WTC11 (cell line): Measurements from ENCODE around the gene MSL1.

Experiments used
- JAZF1 ChIP-seq: fragments of 250-450 bp; sonication (Bioruptor Pico); IDR thresholded peaks from 2 replicates; pipeline ENCODE4 v1.9.0; 2021; ENCODE audit warnings: moderate library complexity, mild to moderate bottlenecking, inconsistent platforms
- SMAD3 ChIP-seq: sonication (generic); formaldehyde crosslinking; IDR thresholded peaks from 2 replicates; pipeline ENCODE4 v1.8.0; 2022; ENCODE audit warnings: missing genetic modification reagents, mild to moderate bottlenecking, borderline replicate concordance
- ZBTB21 ChIP-seq: sonication (generic); formaldehyde crosslinking; IDR thresholded peaks from 2 replicates; pipeline ENCODE4 v1.8.1; 2023; ENCODE audit warnings: mild to moderate bottlenecking, missing genetic modification reagents, borderline replicate concordance
- TF ChIP-seq, protein P1 (sequence below): sonication (generic); formaldehyde crosslinking; IDR thresholded peaks from 2 replicates; pipeline ENCODE4 v1.8.0; 2022; ENCODE audit warnings: mild to moderate bottlenecking, missing genetic modification reagents
- TF ChIP-seq, protein P2 (sequence below): sonication (generic); formaldehyde crosslinking; IDR thresholded peaks from 2 replicates; pipeline ENCODE4 v1.8.1; 2022; ENCODE audit warnings: mild to moderate bottlenecking, moderate library complexity, missing genetic modification reagents

DNA sequence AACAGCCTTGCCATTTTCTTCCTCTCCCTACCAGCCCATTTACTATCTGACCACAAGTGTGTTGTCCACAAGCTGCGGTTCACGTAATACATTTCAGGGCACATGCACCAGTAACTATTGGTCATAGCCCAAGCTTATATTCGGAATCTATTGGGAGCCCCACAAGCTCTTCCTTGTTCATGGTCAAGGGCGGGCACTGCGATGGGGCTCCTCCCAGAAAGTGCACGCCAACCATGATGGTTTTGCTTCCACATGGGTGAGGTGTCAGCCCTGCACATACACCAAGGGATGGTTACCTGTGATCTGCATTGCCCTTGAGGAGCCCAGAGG, 46.9 kb upstream of the MSL1 start:
- TF ChIP-seq ZBTB21 (CRISPR knock-in tag) (no peak), JAZF1 (no peak), SMAD3 (no peak)
- TF ChIP-seq, protein P1, sequence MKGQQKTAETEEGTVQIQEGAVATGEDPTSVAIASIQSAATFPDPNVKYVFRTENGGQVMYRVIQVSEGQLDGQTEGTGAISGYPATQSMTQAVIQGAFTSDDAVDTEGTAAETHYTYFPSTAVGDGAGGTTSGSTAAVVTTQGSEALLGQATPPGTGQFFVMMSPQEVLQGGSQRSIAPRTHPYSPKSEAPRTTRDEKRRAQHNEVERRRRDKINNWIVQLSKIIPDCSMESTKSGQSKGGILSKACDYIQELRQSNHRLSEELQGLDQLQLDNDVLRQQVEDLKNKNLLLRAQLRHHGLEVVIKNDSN (CRISPR knock-in tag), result no peak
- TF ChIP-seq, protein P2, sequence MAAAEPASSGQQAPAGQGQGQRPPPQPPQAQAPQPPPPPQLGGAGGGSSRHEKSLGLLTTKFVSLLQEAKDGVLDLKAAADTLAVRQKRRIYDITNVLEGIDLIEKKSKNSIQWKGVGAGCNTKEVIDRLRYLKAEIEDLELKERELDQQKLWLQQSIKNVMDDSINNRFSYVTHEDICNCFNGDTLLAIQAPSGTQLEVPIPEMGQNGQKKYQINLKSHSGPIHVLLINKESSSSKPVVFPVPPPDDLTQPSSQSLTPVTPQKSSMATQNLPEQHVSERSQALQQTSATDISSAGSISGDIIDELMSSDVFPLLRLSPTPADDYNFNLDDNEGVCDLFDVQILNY, result no peak
